Neural progenitor cell (in vitro differentiated cells): Measurements from ENCODE around the gene GAMT.

ENCODE experiments used
- CTCF ChIP-seq: fragments of 200-600 bp; sonication (generic); IDR thresholded peaks from 2 replicates; pipeline ENCODE4 v1.5.1; 2017; ENCODE audit warnings: antibody characterized with exemption, mild to moderate bottlenecking
- EZH2 ChIP-seq: fragments of 200-600 bp; sonication (generic); IDR thresholded peaks from 2 replicates; pipeline ENCODE4 v1.6.1; 2017; ENCODE audit warnings: antibody characterized with exemption, mild to moderate bottlenecking, moderate library complexity
- EZH2phosphoT487 ChIP-seq: fragments of 200-600 bp; sonication (generic); IDR thresholded peaks from 2 replicates; pipeline ENCODE4 v1.6.1; 2017; ENCODE audit warnings: antibody characterized with exemption

- TF ChIP-seq EZH2 (no peak), EZH2phosphoT487 (no peak), CTCF (no peak)
Measured at GRCh38 chr19:1441677-1442438, 40.5 kb upstream of the GAMT start.
